H9 (cell line): ENCODE measurements around the gene NANOS2. TPM values are rescaled to one million over a fixed set of nuclear protein-coding genes. Genes with fewer than 3 reads are reported as not detected.

Experiments
- DNase-seq: peaks from one replicate; pipeline ENCODE4 v3.0.0-alpha.2; 2017
- H2AFZ ChIP-seq: one replicate; pipeline ENCODE4 v1.6.1; 2013; ENCODE audit warnings: mild to moderate bottlenecking, low read length, control low read depth, moderate library complexity
- H2AK5ac ChIP-seq: 2 replicates; pipeline ENCODE4 v1.6.1; 2013; ENCODE audit warnings: low read length, control low read depth, mixed read lengths; ENCODE audit not compliant: insufficient read length
- H2BK120ac ChIP-seq: one replicate; pipeline ENCODE4 v1.6.1; 2013; ENCODE audit warnings: low read depth, mild to moderate bottlenecking, low read length, control low read depth, inconsistent platforms; ENCODE audit not compliant: poor library complexity, severe bottlenecking
- H2BK12ac ChIP-seq: 2 replicates; pipeline ENCODE4 v1.6.1; 2013; ENCODE audit warnings: low read length, control low read depth, mixed read lengths, low read depth; ENCODE audit not compliant: insufficient read length
- H2BK15ac ChIP-seq: 2 replicates; pipeline ENCODE4 v1.6.1; 2013; ENCODE audit warnings: low read depth, low read length, control low read depth
- H2BK20ac ChIP-seq: one replicate; pipeline ENCODE4 v1.6.1; 2013; ENCODE audit warnings: low read depth, mild to moderate bottlenecking, low read length, control low read depth, inconsistent platforms; ENCODE audit not compliant: poor library complexity, severe bottlenecking
- H2BK5ac ChIP-seq: 2 replicates; pipeline ENCODE4 v1.6.1; 2013; ENCODE audit warnings: low read length, control low read depth, mixed read lengths; ENCODE audit not compliant: insufficient read length
- H3K14ac ChIP-seq: 2 replicates; pipeline ENCODE4 v1.6.1; 2013; ENCODE audit warnings: low read length, control low read depth; ENCODE audit not compliant: insufficient read depth
- H3K18ac ChIP-seq: 2 replicates; pipeline ENCODE4 v1.6.1; 2013; ENCODE audit warnings: low read depth, mild to moderate bottlenecking, mixed read lengths, low read length, control low read depth; ENCODE audit not compliant: insufficient read length
- H3K23ac ChIP-seq: 2 replicates; pipeline ENCODE4 v1.6.1; 2013; ENCODE audit warnings: low read length, control low read depth, mixed read lengths, low read depth; ENCODE audit not compliant: insufficient read length
- H3K23me2 ChIP-seq: 2 replicates; pipeline ENCODE4 v1.6.1; 2013; ENCODE audit warnings: low read depth, mild to moderate bottlenecking, mixed read lengths, low read length, control low read depth; ENCODE audit not compliant: insufficient read length, poor library complexity, severe bottlenecking
- H3K27ac ChIP-seq: 2 replicates; pipeline ENCODE4 v1.5.1; 2013; ENCODE audit warnings: low read length, control low read depth, mixed read lengths, low read depth; ENCODE audit not compliant: insufficient read length
- H3K27me3 ChIP-seq: 2 replicates; pipeline ENCODE4 v1.6.1; 2013; ENCODE audit warnings: low read length, control low read depth, inconsistent platforms; ENCODE audit not compliant: insufficient read depth
- H3K4ac ChIP-seq: 2 replicates; pipeline ENCODE4 v1.6.1; 2013; ENCODE audit warnings: low read depth, mild to moderate bottlenecking, control low read depth, inconsistent platforms, low read length, moderate library complexity
- H3K4me1 ChIP-seq: 2 replicates; pipeline ENCODE4 v1.6.1; 2013; ENCODE audit warnings: low read length, control low read depth, inconsistent platforms; ENCODE audit not compliant: insufficient read depth
- H3K4me2 ChIP-seq: 2 replicates; pipeline ENCODE4 v1.6.1; 2013; ENCODE audit warnings: low read length, control low read depth, mixed read lengths; ENCODE audit not compliant: insufficient read length, insufficient read depth
- H3K56ac ChIP-seq: 2 replicates; pipeline ENCODE4 v1.6.1; 2013; ENCODE audit warnings: low read depth, mild to moderate bottlenecking, mixed read lengths, low read length, control low read depth; ENCODE audit not compliant: insufficient read length
- H3K79me1 ChIP-seq: 2 replicates; pipeline ENCODE4 v1.6.1; 2013; ENCODE audit warnings: low read depth, mild to moderate bottlenecking, moderate library complexity, low read length, control low read depth, inconsistent platforms; ENCODE audit not compliant: insufficient read depth, poor library complexity, severe bottlenecking
- H3K79me2 ChIP-seq: 2 replicates; pipeline ENCODE4 v1.6.1; 2013; ENCODE audit warnings: low read length, control low read depth, inconsistent platforms; ENCODE audit not compliant: insufficient read depth
- H3K9ac ChIP-seq: 2 replicates; pipeline ENCODE4 v1.6.1; 2013; ENCODE audit warnings: low read length, control low read depth, mixed read lengths; ENCODE audit not compliant: insufficient read length; ENCODE audit errors: extremely low read depth
- H3K9me3 ChIP-seq: one replicate; pipeline ENCODE4 v1.6.1; 2013; ENCODE audit warnings: low read depth, low read length, inconsistent platforms; ENCODE audit not compliant: control insufficient read depth
- H3T11ph ChIP-seq: one replicate; pipeline ENCODE4 v1.6.1; 2013; ENCODE audit warnings: mild to moderate bottlenecking, low read length, control low read depth, inconsistent platforms
- H4K20me1 ChIP-seq: one replicate; pipeline ENCODE4 v1.6.1; 2013; ENCODE audit not compliant: control insufficient read depth, insufficient read length, insufficient read depth
- H4K5ac ChIP-seq: 2 replicates; pipeline ENCODE4 v1.6.1; 2013; ENCODE audit warnings: low read depth, mild to moderate bottlenecking, mixed read lengths, low read length, control low read depth; ENCODE audit not compliant: insufficient read length
- H4K8ac ChIP-seq: replicated peaks from 2 replicates; pipeline ENCODE4 v1.6.1; 2013; ENCODE audit warnings: low read length, control low read depth, mixed read lengths, low read depth; ENCODE audit not compliant: insufficient read length
- H4K91ac ChIP-seq: 2 replicates; pipeline ENCODE4 v1.6.1; 2013; ENCODE audit warnings: low read depth, mild to moderate bottlenecking, moderate library complexity, mixed read lengths, low read length, control low read depth; ENCODE audit not compliant: insufficient read length
- H3K27ac Mint-ChIP-seq, 3 experiments: 2 replicates in 2 of 3; 3 replicates in 1 of 3; pipeline ENCODE4 v1.8.0; 2020 to 2021; ENCODE audit warnings: mixed read lengths in 3 of 3, mild to moderate bottlenecking in 1 of 3, moderate library complexity in 1 of 3
- H3K27me3 Mint-ChIP-seq: 2 replicates; pipeline ENCODE4 v1.8.0; 2021; ENCODE audit warnings: low read depth, mild to moderate bottlenecking, moderate library complexity, mixed read lengths
- H3K36me3 Mint-ChIP-seq, 3 experiments: 2 replicates in 2 of 3; 3 replicates in 1 of 3; pipeline ENCODE4 v1.8.0; 2020 to 2021; ENCODE audit warnings: low read depth in 3 of 3, mixed read lengths in 3 of 3; ENCODE audit not compliant: insufficient read depth in 1 of 3
- H3K4me1 Mint-ChIP-seq, 2 experiments: 2 replicates each; pipeline ENCODE4 v1.8.0; 2020; ENCODE audit warnings: mixed read lengths in 2 of 2
- H3K4me3 Mint-ChIP-seq, 2 experiments: 2 replicates in 1 of 2; 3 replicates in 1 of 2; pipeline ENCODE4 v1.8.0; 2020 to 2021; ENCODE audit warnings: mild to moderate bottlenecking in 2 of 2, mixed read lengths in 2 of 2, moderate library complexity in 1 of 2
- H3K9me3 Mint-ChIP-seq, 2 experiments: 2 replicates in 1 of 2; 3 replicates in 1 of 2; pipeline ENCODE4 v1.8.0; 2020; ENCODE audit warnings: mild to moderate bottlenecking in 2 of 2, mixed read lengths in 2 of 2, moderate library complexity in 1 of 2
- CTCF ChIP-seq: fragments of 200-600 bp; sonication (generic); conservative IDR thresholded peaks from 3 replicates; pipeline ENCODE4 v1.8.0; 2021; ENCODE audit warnings: antibody characterized with exemption, mild to moderate bottlenecking
- WGBS: extraction: QIAGEN DNeasy Blood & Tissue Kit; methylation state at CpG from one replicate; pipeline ENCODE4 v1.1.7; 2013; ENCODE audit warnings: missing lambda C conversion rate, low lambda C conversion rate, mixed read lengths; ENCODE audit not compliant: insufficient read length; ENCODE audit errors: extremely low coverage; 5-methylcytosine and 5-hydroxymethylcytosine counted together
- total RNA-seq: library from RNA; stranded (reverse); gene quantifications from 2 replicates; pipeline ENCODE4 v1.2.1, GENCODE V29; 2021

Gene NANOS2
- total RNA-seq, 1 experiment from 2014 or later: not detected

GRCh38 chr19:45901912-45902650, 12.5 kb downstream of the NANOS2 start, which contains the start of gene MYPOP:
TSS of gene MYPOP (minus strand) at chr19:45902613. CDS start at chr19:45901773, 840 bp downstream.
- peak; percentile 33 for DNase-seq
- Histone ChIP-seq H3K79me2 (no peaks in the 10 kb centered on the region), H3T11ph (no peak within 1 kb of the TSS), H3K27me3 (peaks cover 4% of the 10 kb centered on the region; the same call in 1 of the 2 replicates), H3K4ac (no peak within 1 kb of the TSS), H3K4me1 (no peaks in the 10 kb centered on the region), H2AK5ac (no peak within 1 kb of the TSS), H3K23me2 (peaks cover 15% of the 10 kb centered on the region), H2BK120ac (no peak within 1 kb of the TSS), H4K5ac (no peak within 1 kb of the TSS), H4K20me1 (no peaks in the 10 kb centered on the region), H2BK5ac (no peak within 1 kb of the TSS), H3K23ac (no peak within 1 kb of the TSS), H3K79me1 (no peaks in the 10 kb centered on the region), H3K9me3 (no peaks in the 10 kb centered on the region), H3K9ac (peak within 1 kb of the TSS; percentile 2), H2BK15ac (no peak within 1 kb of the TSS), H2BK20ac (no peak within 1 kb of the TSS), H3K14ac (no peak within 1 kb of the TSS), H3K27ac (no peak within 1 kb of the TSS), H4K91ac (no peak within 1 kb of the TSS), H4K8ac (no peak within 1 kb of the TSS), H3K18ac (no peak within 1 kb of the TSS), H2AFZ (no peak within 1 kb of the TSS), H2BK12ac (no peak within 1 kb of the TSS), H3K4me2 (peak within 1 kb of the TSS; percentile 83), H3K56ac (no peak within 1 kb of the TSS)
- WGBS: no CpG with 5 or more reads among the region's 47 CpGs
- H3K9me3 Mint-ChIP-seq: no peaks in the 10 kb centered on the region
- H3K4me3 Mint-ChIP-seq: peak within 1 kb of the TSS; percentile 85 to 97
- H3K4me1 Mint-ChIP-seq: peaks cover 7 to 12% of the 10 kb centered on the region in 2 experiments
- H3K27ac Mint-ChIP-seq: peak within 1 kb of the TSS; percentile 64 to 87 (median 83); a peak in 3 of 7 replicates
- no peak for TF ChIP-seq CTCF
- peaks cover 8 to 25% (median 25%) of the 10 kb centered on the region in 3 experiments for H3K36me3 Mint-ChIP-seq
- peaks cover 17% of the 10 kb centered on the region for H3K27me3 Mint-ChIP-seq
